Adipocyte (in vitro differentiated cells): Measurements from ENCODE around the gene AMDHD2.

Experiments
- DNase-seq: peaks from one replicate; pipeline ENCODE4 v3.0.0-alpha.2; 2015; ENCODE audit warnings: low read depth
- H3K27me3 ChIP-seq: replicated peaks from 2 replicates; pipeline ENCODE4 v1.7.0; 2013; ENCODE audit warnings: mild to moderate bottlenecking, low read length, moderate library complexity; ENCODE audit not compliant: control insufficient read depth, insufficient read depth
- H3K36me3 ChIP-seq: 2 replicates; pipeline ENCODE4 v1.7.0; 2013; ENCODE audit warnings: low read length, mild to moderate bottlenecking, moderate library complexity; ENCODE audit not compliant: control insufficient read depth, insufficient read depth, severe bottlenecking
- H3K4me1 ChIP-seq: 2 replicates; pipeline ENCODE4 v1.7.0; 2013; ENCODE audit warnings: mild to moderate bottlenecking, low read length, moderate library complexity; ENCODE audit not compliant: control insufficient read depth, insufficient read depth
- H3K4me3 ChIP-seq: 2 replicates; pipeline ENCODE4 v1.7.0; 2013; ENCODE audit warnings: mild to moderate bottlenecking, low read length, moderate library complexity
- H3K9ac ChIP-seq: 2 replicates; pipeline ENCODE4 v1.7.0; 2013; ENCODE audit warnings: mild to moderate bottlenecking, low read length, moderate library complexity
- H3K9me3 ChIP-seq: 2 replicates; pipeline ENCODE4 v1.7.0; 2013; ENCODE audit warnings: mild to moderate bottlenecking, low read length, moderate library complexity; ENCODE audit not compliant: control insufficient read depth

The AMDHD2 gene

DNA sequence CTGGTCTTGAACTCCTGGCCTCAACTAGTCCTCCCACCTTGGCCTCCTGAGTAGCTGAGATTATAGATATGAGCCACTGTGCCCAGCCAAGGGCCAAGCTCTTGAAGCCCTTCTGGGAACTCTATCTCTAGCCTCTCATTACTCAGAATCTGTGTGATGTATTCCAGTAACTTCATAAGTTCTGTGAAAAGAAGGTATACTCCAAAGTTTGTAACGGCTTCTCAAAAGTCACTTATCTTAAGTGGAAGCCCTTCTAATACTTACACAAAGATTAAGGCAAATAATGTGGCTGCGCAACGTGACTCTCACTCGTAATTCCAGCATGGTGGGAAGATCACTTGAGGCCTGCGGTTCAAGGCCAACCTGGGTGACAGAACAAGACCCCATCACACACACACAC lies 25.6 kb upstream of the AMDHD2 start:
- Histone ChIP-seq H3K9me3 (no peaks in the 10 kb centered on the region), H3K4me3 (no peak overlapping the region), H3K4me1 (peaks cover 20% of the 10 kb centered on the region), H3K9ac (no peak overlapping the region), H3K27me3 (no peaks in the 10 kb centered on the region), H3K36me3 (peaks cover 8% of the 10 kb centered on the region)
- DNase-seq: no peak

DNA sequence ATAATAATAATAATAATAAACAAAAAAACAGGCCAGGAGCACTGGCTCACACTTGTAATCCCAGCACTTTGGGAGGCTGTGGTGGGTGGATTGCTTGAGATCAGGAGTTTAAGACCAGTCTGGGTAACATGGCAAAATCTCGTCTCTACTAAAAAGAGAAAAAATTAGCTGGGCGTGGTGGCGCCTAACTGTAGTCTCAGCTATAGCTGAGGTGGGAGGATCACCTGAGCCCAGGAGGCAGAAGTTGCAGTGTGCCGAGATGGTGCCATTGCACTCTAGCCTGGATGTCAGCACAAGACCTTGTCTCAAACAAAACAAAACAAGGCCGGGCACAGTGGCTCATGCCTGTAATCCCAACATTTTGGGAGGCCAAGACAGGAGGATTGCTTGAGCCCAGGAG lies 25.1 kb upstream of the AMDHD2 start:
- no peak for DNase-seq
- Histone ChIP-seq H3K4me1 (peaks cover 20% of the 10 kb centered on the region), H3K27me3 (no peaks in the 10 kb centered on the region), H3K9ac (no peak overlapping the region), H3K36me3 (peaks cover 8% of the 10 kb centered on the region), H3K4me3 (no peak overlapping the region), H3K9me3 (no peaks in the 10 kb centered on the region)

DNA sequence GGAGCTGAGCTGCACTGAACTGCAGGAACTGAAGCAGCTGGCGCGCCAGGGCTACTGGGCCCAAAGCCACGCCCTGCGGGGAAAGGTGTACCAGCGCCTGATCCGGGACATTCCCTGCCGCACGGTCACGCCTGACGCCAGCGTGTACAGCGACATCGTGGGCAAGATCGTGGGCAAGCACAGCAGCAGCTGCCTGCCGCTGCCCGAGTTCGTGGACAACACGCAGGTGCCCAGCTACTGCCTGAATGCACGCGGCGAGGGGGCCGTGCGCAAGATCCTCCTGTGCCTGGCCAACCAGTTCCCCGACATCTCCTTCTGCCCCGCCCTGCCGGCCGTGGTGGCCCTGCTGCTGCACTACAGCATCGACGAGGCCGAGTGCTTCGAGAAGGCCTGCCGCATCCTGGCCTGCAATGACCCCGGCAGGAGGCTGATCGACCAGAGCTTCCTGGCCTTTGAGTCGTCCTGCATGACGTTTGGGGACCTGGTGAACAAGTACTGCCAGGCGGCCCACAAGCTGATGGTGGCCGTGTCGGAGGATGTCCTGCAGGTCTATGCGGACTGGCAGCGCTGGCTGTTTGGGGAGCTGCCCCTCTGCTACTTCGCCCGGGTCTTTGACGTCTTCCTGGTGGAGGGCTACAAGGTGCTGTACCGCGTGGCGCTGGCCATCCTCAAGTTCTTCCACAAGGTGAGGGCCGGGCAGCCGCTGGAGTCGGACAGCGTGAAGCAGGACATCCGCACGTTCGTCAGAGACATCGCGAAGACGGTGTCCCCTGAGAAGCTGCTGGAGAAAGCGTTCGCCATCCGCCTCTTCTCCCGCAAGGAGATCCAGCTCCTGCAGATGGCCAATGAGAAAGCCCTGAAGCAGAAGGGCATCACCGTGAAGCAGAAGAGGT lies 23.7 kb upstream of the AMDHD2 start:
- Histone ChIP-seq H3K4me1 (peaks cover 23% of the 10 kb centered on the region), H3K9ac (no peak overlapping the region), H3K27me3 (no peaks in the 10 kb centered on the region), H3K36me3 (peaks cover 8% of the 10 kb centered on the region), H3K4me3 (no peak overlapping the region), H3K9me3 (no peaks in the 10 kb centered on the region)
- no peak for DNase-seq

DNA sequence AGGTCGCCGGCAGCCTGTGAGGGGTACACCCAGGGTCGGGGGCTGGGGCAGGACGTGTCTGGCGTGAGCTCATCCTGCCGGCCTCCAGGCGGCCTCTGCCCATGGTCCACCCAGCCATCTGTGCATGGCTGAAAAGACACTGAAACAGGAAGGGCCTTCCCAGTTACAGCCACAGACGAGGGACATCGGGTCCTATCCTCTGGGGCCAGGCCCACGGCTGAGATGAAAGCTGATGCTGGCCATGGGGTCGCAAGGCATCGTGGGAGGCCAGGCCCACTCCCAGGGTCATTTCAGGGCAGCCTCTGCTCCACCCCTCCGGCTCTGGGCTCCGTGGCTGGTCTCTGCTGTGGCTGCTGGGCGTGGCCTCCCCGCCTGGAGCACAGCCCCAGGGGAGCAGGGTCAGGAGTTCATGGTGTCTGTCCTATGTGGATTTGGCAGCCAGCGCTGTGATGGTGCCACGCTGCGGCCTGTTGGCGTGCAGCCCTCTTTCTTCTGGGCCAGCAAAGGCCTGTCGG lies 23.0 kb upstream of the AMDHD2 start:
- DNase-seq: no peak
- Histone ChIP-seq H3K9ac (peak overlapping the region; percentile 69), H3K36me3 (peaks cover 8% of the 10 kb centered on the region), H3K4me3 (peak overlapping the region; percentile 39), H3K9me3 (no peaks in the 10 kb centered on the region), H3K27me3 (no peaks in the 10 kb centered on the region), H3K4me1 (peaks cover 30% of the 10 kb centered on the region)

DNA sequence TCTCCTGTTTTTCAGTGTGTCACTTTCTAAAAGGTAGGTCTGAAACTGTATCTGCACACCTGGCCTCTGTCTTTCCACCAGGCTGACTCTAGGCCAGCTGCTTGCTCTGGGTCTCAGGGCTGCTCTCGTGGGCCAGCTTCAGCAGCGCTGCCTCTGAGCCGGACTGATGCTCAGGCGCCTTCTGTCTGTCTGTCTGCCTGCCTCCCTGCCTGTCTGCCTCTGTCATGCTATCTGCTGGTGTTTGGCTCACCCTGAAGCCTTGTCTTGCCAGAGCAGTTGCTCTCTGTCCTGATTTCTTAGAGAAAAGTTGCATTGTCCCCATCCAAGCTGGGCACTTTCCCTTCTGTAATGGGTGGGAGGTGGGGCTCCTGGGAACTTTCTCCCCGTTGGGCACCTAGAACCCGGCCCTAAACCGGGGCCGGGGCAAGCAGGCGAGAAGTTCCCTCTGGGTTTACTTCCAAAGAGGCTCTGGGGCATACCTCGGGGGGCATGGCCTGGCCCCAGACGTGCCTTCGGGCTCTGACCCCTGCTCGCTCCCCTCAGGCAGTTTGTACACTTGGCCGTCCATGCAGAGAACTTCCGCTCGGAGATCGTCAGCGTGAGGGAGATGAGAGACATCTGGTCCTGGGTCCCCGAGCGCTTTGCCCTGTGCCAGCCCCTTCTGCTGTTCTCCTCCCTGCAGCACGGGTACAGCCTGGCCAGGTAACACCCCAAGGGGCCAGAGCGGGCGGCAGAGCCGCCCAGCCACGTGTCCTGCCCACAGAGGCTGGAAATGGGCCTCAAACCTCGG lies 22.3 kb upstream of the AMDHD2 start:
- Histone ChIP-seq H3K36me3 (peaks cover 8% of the 10 kb centered on the region), H3K4me3 (peak overlapping the region; percentile 39), H3K9ac (peak overlapping the region; percentile 69), H3K9me3 (no peaks in the 10 kb centered on the region), H3K4me1 (peaks cover 37% of the 10 kb centered on the region), H3K27me3 (no peaks in the 10 kb centered on the region)
- no peak for DNase-seq

DNA sequence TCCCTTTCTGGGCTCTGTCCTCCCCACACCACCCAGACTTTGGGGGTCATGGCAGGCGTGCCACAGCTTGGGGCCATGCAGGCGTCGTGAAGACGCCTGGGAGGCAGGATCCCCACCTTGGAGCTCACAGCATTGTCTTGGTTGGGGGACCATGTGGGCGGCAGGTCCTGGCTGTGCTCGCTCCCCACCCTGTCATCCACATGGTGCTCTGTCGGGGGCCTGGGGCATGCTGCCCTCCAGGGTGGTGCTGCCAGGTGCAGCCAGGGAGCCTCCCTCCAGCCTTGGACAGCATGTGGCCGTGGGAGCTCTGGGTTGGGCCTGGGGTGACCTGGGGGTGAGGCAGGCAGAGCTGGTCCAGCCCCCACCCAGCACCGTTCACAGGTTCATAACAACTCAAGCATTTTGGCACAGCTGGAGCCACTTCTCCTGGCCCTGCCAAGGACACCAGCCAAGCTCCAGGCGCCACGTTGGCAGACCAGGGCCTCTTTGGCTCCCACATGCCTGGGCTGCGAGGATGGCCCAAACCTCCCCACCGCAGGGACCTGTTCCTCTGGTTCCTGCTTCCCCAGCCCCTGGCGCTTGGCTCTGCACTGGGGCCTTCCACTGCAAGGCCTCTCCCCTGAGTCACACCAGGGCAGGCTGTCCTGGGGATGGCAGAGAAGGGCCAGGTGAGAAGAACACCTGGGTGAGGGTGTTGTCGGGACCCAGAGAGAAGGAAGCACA lies 21.5 kb upstream of the AMDHD2 start:
- no peak for DNase-seq
- Histone ChIP-seq H3K27me3 (no peaks in the 10 kb centered on the region), H3K9ac (no peak overlapping the region), H3K4me1 (peaks cover 42% of the 10 kb centered on the region), H3K9me3 (no peaks in the 10 kb centered on the region), H3K36me3 (peaks cover 8% of the 10 kb centered on the region), H3K4me3 (no peak overlapping the region)

DNA sequence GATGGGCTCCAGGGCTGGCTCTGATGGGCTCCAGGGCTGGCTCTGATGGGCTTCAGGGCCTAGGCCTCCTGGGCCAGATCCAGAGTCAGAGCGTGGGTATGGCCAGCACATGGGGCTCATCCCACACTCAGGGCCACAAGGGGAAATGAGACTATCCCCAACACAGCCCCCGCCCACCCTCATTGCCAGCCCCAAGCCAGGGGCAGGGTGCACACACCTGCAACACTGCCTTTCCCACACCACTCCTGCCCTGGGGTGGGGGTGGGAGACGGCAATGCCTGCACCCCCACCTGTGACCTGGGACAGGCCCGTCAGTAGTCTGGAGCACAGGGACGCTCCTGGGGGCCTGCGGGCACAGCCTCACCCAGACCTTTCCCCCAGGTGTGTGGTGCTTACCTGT lies 20.7 kb upstream of the AMDHD2 start:
- Histone ChIP-seq H3K9ac (no peak overlapping the region), H3K9me3 (no peaks in the 10 kb centered on the region), H3K27me3 (no peaks in the 10 kb centered on the region), H3K4me1 (peaks cover 42% of the 10 kb centered on the region), H3K36me3 (peaks cover 8% of the 10 kb centered on the region), H3K4me3 (no peak overlapping the region)
- DNase-seq: no peak

DNA sequence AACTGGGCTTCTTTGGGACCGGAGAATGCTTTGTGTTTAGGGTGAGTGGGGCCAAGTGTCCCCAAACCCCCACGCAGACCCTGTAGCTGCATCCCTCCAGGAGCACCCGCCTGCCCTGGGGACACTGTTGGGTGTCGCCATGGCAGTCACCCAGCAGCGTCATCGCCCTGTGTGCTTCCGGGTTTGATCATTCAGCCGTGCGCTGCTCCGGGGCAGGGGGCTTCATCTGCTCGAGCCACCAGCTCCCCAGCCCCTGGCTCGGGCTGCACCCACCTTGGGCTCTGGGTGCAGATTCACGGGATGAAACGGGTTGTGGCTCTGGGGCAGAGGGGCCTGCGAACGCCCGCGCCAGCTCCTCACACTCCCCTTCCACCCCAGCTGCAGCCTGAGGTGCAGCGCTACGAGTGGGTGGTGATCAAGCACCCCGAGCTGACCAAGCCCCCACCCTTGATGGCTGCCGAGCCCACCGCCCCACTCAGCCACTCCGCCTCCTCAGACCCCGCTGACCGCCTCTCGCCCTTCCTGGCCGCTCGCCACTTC lies 20.2 kb upstream of the AMDHD2 start:
- H3K9me3 ChIP-seq: no peaks in the 10 kb centered on the region
- DNase-seq: no peak
- H3K27me3 ChIP-seq: no peaks in the 10 kb centered on the region
- no peak overlapping the region for H3K9ac ChIP-seq
- no peak overlapping the region for H3K4me3 ChIP-seq
- peaks cover 42% of the 10 kb centered on the region for H3K4me1 ChIP-seq
- H3K36me3 ChIP-seq: peaks cover 8% of the 10 kb centered on the region

DNA sequence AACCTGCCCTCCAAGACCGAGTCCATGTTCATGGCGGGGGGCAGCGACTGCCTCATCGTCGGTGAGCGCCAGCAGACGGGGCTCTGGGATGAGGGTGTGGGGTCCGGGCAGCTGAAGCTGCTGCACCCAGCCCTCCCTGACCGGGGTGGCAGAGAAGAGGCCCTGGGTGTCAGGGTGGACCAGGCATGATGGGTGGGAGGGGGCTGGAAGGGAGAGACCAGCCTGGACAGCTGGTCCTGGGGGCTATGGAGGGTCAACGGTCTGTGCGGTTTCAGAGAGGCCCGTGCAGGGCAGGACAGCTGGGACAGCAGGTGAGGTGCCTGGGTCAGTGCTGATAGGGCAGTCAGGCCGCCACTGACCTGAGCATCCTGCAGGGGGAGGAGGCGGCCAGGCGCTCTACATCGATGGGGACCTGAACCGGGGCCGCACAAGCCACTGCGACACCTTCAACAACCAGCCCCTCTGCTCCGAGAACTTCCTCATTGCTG lies 19.7 kb upstream of the AMDHD2 start:
- H3K36me3 ChIP-seq: peaks cover 8% of the 10 kb centered on the region
- DNase-seq: no peak
- no peaks in the 10 kb centered on the region for H3K27me3 ChIP-seq
- no peak overlapping the region for H3K9ac ChIP-seq
- H3K4me1 ChIP-seq: peaks cover 42% of the 10 kb centered on the region
- no peak overlapping the region for H3K4me3 ChIP-seq
- H3K9me3 ChIP-seq: no peaks in the 10 kb centered on the region

DNA sequence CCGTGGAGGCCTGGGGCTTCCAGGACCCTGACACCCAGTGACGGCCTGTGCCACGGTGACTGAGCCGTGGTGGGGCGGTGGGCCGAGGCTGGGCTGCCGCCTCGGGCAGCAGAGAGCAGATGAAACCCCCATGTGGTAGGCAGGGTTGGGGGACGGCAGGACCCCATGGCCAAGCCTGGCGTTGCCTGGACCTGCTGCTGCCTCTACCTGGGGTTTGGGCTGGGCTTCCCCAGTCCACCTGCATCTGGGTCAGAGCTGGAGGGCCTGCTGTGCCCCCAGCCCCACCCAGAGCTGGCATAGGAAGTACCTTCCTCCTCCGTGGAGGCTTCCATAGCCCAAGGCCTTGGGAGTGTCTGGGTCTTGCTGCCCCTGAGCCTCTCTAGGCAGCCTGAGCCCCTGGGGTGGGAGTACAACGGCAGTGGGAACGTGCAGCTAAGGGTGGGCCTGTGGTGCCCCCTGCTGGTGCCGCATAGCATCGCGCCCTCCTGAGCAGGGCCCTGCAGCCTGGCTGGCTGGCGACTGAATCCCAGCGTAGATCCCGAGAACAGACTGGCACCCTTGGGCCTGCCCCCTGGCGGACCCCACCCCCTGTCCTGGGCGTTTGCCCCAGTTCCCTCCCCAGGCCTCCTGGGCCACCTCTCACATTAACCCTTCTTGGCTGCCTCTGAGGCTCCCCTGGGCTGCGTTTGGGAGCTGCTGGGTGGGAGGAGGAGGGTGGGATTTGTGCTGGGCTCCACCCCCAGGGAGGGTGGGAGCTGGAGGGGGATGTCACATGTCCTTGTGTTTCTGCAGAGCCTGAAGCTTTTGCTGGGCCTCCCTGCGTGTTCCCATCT lies 19.0 kb upstream of the AMDHD2 start:
- Histone ChIP-seq H3K4me1 (peaks cover 42% of the 10 kb centered on the region), H3K9me3 (no peaks in the 10 kb centered on the region), H3K4me3 (no peak overlapping the region), H3K27me3 (no peaks in the 10 kb centered on the region), H3K9ac (peak overlapping the region; percentile 7), H3K36me3 (peaks cover 8% of the 10 kb centered on the region)
- peak; percentile 86 for DNase-seq
